Hepatic stellate cell (primary cell): Measurements from ENCODE around the gene PAPSS2.

Experiments
- DNase-seq: peaks from one replicate; pipeline ENCODE4 v3.0.0; 2011; ENCODE audit warnings: low spot score

The PAPSS2 gene

GRCh38 chr10:87750817-87751216 is 91.1 kb downstream of the PAPSS2 start:
- no peak for DNase-seq

DNA sequence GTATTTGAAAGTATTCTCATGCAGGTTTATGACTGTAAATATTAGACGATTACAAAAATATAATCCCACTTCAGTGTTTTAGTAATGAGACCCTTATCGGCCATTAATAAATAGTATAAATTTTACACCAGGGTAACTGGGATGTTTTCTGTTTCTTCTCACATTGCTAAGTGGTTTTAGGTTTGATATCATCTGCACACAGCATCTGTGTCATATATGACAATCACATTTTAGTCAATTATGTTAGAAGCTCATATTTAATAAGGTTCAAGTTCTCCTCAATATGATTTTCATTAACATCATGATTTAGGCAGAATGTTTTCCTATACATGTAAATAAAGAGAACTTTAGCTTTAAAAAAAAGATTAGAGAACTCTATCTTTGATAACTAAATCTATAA is 91.6 kb downstream of the PAPSS2 start:
- no peak for DNase-seq

GRCh38 chr10:87752566-87752965 is 92.9 kb downstream of the PAPSS2 start:
- peak; percentile 21 for DNase-seq

- no peak for DNase-seq
Measured at GRCh38 chr10:87753995-87754866, 94.6 kb downstream of the PAPSS2 start.

GRCh38 chr10:87757685-87758084 is 98.0 kb downstream of the PAPSS2 start:
- DNase-seq = no peak

DNA sequence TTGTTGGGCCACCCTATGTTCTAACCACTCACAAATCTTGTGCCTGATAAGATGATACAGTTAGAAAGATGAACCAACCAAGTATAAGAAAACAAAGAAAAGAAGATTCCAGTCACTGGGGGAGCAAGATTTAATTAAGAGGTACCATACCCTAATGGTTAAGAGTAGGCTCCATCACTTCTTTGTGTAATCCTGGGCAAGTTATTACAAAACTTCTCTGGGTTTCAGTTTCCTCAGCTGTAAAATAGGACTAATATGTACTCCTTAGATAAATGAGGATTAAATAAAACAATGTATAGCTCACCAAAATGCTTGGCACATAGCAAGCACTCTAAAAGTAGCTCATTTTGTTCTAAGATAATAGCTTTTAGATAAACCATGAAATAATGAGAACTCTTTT is 99.9 kb downstream of the PAPSS2 start:
- DNase-seq = no peak

GRCh38 chr10:87760195-87760905 is 100.7 kb downstream of the PAPSS2 start:
- no peak for DNase-seq

DNA sequence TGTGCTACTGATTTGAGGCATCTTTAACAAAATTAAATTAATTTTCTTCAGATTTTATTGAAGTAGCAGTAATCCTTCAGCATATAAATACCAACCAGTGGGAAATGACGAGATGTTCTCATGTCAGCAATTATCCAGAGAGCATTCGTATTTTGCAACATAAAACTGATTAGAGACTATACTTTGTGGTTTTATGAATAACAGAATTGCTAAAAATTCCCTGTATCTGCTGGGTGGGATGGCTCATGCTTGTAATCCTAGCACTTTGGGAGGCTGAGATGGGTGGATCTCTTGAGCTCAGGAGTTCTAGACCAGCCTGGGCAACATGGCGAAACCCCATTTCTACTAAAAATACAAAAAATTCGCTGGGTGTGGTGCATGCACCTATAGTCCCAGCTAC is 101.5 kb downstream of the PAPSS2 start:
- no peak for DNase-seq

- no peak for DNase-seq
Measured at GRCh38 chr10:87761892-87762291, 102.2 kb downstream of the PAPSS2 start.

- DNase-seq = no peak
Measured at GRCh38 chr10:87763086-87763861, 103.6 kb downstream of the PAPSS2 start.

- no peak for DNase-seq
Measured at GRCh38 chr10:87764072-87764934, 104.6 kb downstream of the PAPSS2 start.

DNA sequence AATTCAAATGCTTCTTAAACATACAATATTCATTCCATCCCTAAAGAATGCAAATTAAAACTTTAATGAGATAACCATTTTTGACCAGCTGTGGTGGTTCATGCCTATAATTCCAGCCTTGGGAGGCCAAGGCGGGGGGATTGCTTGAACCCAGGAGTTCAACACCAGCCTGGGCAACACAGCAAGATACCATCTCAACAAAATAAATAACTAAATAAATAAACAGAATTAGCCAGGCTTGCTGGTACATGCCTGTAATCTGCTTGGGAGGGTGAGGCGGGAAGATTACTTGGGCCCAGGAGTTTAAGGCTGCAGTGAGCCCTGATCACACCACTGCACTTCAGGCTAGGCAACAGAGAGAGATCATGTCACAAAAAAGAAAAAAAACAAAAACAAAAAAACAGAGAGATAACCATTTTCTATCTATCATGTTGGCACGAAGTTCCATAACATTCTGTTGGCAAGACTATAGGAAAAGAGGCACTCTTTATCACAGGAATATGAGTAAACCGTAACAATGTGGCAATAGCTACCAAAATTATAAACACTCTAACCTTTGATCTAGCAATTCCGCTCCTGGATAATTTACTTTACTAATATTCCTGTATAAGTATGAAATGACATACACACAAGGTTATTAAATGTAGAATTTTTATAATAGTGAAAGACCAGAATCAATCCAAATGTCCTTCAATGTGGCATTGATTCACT is 106.1 kb downstream of the PAPSS2 start:
- no peak for DNase-seq

DNA sequence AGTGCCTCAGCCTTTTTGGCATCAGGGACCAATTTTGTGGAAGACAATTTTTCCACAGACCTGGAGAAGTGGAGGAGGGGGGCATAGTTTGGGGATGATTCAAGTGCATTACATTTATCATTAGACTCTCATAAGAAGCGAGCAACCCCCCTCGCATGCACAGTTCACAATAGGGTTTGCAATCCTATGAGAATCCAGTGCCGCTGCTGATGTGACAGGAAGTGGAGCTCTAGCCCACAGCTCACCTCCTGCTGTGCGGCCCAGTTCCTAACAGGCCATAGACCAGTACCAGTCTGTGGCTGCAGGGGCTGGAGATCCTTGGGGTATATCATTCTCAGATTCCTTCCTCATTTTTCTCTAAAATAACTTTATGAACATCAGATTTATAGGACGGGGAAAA is 107.6 kb downstream of the PAPSS2 start:
- no peak for DNase-seq

- no peak for DNase-seq
Measured at GRCh38 chr10:87771871-87772500, 112.3 kb downstream of the PAPSS2 start.

DNA sequence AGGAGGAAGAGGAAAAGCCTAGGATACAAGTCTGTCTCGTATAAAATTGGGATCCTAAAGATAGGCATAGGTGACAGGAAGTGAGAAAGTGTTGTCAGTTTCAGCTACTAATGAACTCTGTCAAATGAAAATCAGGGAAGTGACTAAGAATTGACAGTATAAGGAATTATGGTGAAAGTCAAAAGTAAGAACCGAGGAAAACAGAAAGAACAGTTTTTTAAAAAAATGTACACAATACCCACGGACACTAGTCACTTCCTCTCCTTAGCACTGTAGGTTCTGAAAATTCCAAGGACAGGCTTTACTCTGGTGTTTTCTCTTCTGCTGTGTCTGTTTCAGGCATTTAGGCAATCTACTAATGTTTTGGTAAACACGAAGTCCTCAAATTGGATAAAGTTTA is 116.1 kb downstream of the PAPSS2 start:
- DNase-seq = no peak

DNA sequence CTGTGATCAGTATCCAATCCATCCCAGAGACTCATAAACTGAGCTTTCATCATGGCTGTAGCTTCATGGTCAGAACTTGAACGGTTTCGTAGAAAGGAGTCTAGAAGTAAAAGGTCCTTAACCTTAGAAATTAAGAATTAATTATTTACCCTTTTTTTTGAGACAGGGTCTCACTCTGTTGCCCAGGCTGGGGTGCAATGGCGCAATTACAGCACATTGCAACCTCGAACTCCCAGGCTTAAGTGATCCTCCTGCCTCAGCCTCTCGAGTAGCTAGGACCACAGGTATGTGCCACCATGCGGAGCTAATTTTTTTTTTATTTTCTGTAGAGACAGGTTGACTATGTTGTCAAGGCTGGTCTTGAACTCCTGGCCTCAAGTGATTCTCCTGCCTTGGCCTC is 116.7 kb downstream of the PAPSS2 start:
- no peak for DNase-seq

DNA sequence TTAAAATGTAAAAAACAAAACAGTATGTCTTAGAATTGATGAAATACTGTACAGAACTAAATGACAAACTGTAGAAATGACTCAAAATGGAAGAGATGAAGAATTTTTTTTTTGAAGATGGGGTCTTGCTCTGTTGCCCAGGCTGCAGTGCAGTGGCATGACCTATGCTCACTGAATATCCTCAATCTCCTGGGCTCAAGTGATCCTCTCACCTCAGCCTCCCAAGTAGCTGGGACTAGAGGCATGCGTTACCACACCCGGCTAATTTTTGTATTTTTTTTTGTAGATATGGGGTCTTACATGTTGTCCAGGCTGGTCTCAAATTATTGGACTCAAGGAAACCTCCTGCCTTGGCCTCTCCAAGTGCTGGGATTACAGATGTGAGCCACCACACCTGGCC is 121.9 kb downstream of the PAPSS2 start:
- no peak for DNase-seq

DNA sequence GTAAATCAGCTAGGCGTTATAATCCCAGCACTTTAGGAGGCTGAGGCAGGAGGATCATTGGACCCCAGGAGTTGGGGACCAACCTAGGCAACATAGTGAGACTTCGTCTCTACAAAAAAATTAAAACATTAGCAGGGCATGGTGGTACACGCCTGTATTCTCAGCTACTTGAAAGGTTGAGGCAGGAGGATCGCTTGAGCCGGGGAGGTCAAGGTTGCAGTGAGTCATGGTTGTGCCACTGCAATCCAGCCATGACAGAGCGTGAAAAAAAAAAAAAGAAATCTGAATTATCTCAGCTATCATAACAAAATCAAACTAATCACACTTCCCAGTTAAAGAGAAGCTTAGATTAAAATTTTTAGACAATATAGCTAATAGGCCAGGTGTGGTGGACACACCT is 123.0 kb downstream of the PAPSS2 start:
- DNase-seq = no peak

DNA sequence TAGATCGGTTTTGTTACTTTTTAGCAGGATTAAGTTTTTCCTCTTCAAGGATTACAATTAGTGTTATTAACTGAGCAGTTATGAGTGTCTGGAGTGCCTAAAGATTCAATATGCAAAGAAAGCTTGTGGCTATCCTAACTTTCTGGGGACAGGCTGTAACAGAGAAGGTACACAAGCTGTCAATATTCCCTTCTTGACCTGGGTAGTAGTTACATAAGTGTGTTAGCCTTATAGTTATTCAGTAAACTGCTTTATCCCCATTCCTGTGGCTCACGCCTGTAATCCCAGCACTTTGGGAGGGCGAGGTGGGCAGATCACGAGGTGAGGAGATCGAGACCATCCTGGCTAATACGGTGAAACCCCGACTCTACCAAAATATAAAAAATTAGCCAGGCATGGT is 126.7 kb downstream of the PAPSS2 start:
- no peak for DNase-seq

- no peak for DNase-seq
Measured at GRCh38 chr10:87790185-87790584, 130.5 kb downstream of the PAPSS2 start.

- no peak for DNase-seq
Measured at GRCh38 chr10:87794285-87794684, 134.6 kb downstream of the PAPSS2 start.
